HEK293 (cell line): ENCODE measurements around the gene GPRC5B.
A peak's percentile ranks its signal among the peaks of the same experiment; 100 is the strongest.

Experiments used
- SETDB1 ChIP-seq: IDR thresholded peaks from one replicate; pipeline ENCODE4 v1.6.1; 2017; ENCODE audit warnings: mild to moderate bottlenecking, low read length, moderate library complexity, mixed read lengths; ENCODE audit not compliant: insufficient read length
- ZNF510 ChIP-seq: fragments of 450-650 bp; formaldehyde crosslinking; IDR thresholded peaks from 2 replicates; pipeline ENCODE4 v1.5.1; 2018; ENCODE audit warnings: mild to moderate bottlenecking, missing genetic modification characterization, missing biosample characterization; ENCODE audit not compliant: insufficient replicate concordance
- TF ChIP-seq, protein P1 (sequence below): fragments of 450-650 bp; formaldehyde crosslinking; IDR thresholded peaks from 2 replicates; pipeline ENCODE4 v1.5.1; 2016; ENCODE audit warnings: missing biosample characterization, missing genetic modification characterization

DNA sequence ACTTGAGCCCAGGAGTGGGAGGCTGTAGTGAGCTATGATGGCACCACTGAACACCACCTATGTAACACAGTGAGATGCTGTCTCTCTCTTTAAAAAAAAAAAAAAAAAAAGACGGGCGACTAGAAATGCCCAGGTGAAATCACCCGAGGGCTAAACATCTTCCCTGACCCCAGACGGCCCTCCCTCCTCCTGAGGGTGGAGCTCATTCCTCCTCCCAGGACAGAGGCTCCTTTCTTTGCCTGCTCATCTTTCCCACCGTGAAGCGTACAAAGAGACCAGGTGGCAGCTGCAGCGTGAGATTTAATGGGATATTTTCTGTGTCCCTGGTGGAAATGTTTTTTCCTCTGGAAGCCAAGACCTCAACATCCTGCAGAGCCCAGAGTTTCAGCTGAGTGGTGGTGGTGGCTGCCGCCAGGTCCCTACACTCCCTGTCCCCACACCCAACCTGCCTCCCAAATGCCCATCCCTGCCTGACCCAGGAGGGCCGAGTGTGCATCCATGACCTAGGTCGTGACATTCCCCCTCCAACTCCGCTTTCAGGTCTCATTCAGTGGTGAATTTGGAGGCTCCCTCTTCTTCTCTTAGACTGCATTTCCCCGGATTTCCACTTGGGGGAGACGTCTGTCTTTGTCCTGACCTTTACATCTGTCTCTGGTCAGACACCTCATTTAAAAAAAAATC is 14.4 kb upstream of the GPRC5B start:
- TF ChIP-seq, protein P1, sequence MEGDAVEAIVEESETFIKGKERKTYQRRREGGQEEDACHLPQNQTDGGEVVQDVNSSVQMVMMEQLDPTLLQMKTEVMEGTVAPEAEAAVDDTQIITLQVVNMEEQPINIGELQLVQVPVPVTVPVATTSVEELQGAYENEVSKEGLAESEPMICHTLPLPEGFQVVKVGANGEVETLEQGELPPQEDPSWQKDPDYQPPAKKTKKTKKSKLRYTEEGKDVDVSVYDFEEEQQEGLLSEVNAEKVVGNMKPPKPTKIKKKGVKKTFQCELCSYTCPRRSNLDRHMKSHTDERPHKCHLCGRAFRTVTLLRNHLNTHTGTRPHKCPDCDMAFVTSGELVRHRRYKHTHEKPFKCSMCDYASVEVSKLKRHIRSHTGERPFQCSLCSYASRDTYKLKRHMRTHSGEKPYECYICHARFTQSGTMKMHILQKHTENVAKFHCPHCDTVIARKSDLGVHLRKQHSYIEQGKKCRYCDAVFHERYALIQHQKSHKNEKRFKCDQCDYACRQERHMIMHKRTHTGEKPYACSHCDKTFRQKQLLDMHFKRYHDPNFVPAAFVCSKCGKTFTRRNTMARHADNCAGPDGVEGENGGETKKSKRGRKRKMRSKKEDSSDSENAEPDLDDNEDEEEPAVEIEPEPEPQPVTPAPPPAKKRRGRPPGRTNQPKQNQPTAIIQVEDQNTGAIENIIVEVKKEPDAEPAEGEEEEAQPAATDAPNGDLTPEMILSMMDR, result peak; percentile 34
- TF ChIP-seq ZNF510 (tag by site-specific recombination), result no peak
- no peak for TF ChIP-seq SETDB1
